SH-SY5Y (cell line): Measurements from ENCODE around the gene CPA3.

ENCODE experiments used
- GATA2 ChIP-seq: IDR thresholded peaks from 2 replicates; pipeline ENCODE4 v1.6.1; 2011; ENCODE audit warnings: mild to moderate bottlenecking, low read depth, low read length
- GATA3 ChIP-seq: IDR thresholded peaks from 2 replicates; pipeline ENCODE4 v1.6.1; 2011; ENCODE audit warnings: low read depth, mild to moderate bottlenecking, low read length, moderate library complexity

Gene CPA3

GRCh38 chr3:148865049-148865448 is at the start of gene CPA3:
Gene CPA3 (plus strand): TSS chr3:148865296. CDS start chr3:148865308, 12 bp downstream.
- no peak for TF ChIP-seq GATA3
- TF ChIP-seq GATA2, result peak; percentile 10; the same call in 1 of the 2 replicates

DNA sequence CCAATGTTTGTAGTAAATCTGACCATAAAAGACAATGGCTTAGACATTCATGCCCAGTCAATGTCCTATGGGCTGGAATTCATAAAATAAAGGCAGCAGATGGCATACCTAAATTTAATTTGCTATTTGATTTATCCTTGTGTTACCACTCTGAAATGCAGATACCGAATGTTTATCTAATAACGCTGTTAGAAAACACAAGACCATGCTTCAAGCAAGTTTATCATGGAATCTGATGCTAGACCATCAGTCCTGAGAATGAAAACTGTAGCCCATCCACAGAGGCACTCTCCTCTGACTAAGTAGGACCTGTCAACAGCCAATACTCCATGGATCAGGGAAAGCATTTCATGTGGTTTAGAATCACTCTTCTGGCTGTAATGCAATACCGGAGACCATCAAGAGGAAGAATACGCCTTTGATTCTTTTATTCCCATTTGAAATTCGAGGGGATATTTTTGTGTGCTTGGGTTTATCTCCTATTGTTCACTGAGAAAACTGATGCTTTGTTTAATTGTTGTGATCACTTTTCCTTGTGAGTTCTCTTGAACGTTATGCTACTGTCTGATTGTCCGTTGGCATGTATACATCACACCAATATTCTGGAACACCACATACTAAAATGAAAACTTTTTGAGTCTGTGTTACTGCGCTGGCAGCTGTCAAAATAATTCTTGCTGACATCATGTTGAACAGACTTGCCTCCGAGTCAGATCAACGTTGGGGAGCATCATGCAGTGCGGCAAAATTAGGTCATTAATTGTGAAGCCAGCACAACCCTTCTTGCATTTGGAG is 49.6 kb upstream of the CPA3 start:
- peak; percentile 92 for TF ChIP-seq GATA2
- peak; percentile 94 for TF ChIP-seq GATA3

- TF ChIP-seq GATA2, result peak; percentile 88
- TF ChIP-seq GATA3, result peak; percentile 96
Observed at GRCh38 chr3:148816427-148816826, 48.7 kb upstream of the CPA3 start.

DNA sequence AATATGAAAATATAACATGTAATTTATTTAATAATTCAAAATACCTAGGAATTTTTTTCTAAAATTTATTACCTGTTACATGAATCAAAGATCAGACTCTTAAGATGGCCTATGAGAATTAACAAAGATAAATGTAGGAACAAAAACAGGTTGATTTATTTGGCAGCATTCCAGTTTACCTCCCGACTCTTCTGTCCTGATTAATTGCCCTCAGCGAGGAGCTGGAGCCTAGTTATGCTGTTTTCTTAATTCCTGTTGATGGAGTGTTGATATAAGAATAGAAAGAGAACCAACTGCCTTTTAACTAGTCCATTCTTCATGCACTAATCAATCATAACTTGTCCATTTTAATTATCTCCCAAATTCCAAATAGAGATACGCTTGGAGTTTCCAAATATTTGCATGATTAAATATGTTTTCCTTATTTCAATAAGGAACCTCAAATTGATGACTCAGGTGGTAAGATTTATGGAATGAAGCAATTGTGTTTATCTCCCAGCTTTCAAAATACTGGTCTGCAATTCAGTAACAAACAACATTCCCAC is 48.0 kb upstream of the CPA3 start:
- TF ChIP-seq GATA3, result no peak; the same call in 1 of the 2 replicates
- no peak for TF ChIP-seq GATA2

DNA sequence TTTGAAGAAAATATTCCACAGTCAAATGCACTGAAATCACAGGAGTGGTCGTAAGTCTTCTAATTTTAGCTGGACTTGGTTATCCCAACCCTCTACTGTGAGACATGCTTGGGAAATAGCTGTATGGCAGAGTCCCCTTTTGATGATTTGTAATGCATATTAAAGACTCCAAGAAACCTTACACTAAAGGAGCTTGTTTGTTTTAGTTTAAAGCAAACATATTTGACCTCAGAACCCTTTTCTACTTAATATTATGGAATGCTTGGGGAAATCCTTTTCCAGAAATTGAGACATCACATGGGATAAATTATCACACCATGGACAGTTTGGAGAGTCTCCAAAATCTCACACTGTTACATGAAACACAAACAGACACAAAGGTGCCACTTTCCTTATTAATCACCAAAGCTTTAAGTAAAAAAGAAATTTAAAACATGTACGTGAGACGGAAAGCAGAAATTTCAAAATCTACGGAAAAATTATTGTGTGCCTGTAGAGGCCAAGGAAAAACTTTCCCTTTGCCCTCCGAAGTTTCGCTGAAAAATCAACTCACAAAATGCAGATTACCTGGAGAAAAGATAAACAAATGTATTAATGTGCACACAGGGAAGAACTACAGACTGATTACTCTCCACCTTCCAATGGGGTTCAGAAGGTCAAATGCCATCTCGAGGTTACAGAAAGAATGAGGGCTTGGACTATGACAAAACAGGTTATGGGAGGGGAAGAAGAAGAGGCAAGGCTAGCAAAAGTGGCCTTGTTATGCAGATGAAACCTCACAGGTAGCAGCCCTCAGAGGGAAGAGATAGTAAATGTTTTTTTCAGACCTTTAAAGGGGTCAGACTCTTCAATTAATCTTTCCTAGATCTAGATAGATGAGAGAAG is 44.5 kb upstream of the CPA3 start:
- no peak for TF ChIP-seq GATA2
- no peak for TF ChIP-seq GATA3

DNA sequence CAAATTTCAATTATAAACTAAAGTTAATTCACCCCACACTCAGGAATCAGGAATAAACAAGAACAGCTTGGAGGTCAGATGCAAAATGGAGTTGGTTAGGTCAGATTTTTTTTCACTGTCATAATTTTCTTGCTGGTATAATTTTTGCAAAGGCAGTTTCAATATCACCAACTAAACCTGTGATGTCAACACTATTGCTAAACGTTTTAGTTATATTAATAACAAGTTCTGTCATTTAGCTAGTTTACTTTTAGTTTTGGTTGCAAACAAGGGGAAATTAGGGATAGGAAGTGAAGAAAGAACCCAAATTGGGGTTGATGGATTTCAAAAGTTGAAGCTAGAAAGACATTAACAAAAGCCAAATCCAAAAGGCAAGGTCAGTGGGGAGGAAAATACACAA is 42.1 kb upstream of the CPA3 start:
- TF ChIP-seq GATA2 (no peak), GATA3 (no peak)

DNA sequence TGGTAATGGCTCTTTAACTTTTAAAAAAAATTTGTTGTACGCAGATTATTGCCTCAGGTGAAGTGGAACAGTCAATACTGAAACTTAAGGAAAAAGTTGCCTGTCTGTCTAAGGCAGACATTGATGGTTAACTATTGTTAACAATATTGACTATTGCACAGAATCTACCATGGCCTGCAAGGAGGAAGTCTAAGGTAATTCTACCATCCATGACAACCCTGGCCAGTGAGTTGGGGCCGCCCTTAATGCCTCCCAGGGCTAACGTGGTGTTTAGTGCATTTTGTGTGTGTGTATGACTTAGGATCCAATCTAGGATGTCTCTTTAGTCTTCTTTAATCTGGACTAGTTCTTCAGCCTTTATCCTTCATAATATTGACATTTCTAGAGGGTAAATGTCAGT is 39.6 kb upstream of the CPA3 start:
- TF ChIP-seq GATA3 (no peak), GATA2 (no peak)

- TF ChIP-seq GATA2 (no peak), GATA3 (no peak)
Observed at GRCh38 chr3:148827585-148827984, 37.5 kb upstream of the CPA3 start, which contains the start of gene CPB1. Gene CPB1 (plus strand): TSS chr3:148827811. CDS start chr3:148827824, 13 bp downstream.

GRCh38 chr3:148828136-148828690 is 36.9 kb upstream of the CPA3 start:
- TF ChIP-seq GATA3 (no peak), GATA2 (no peak)

- TF ChIP-seq GATA3, result no peak
- no peak for TF ChIP-seq GATA2
Observed at GRCh38 chr3:148829926-148830325, 35.2 kb upstream of the CPA3 start.

GRCh38 chr3:148833223-148833622 is 31.9 kb upstream of the CPA3 start:
- TF ChIP-seq GATA3, result no peak
- no peak for TF ChIP-seq GATA2

- TF ChIP-seq GATA3, result no peak
- no peak for TF ChIP-seq GATA2
Observed at GRCh38 chr3:148839805-148840204, 25.3 kb upstream of the CPA3 start.

DNA sequence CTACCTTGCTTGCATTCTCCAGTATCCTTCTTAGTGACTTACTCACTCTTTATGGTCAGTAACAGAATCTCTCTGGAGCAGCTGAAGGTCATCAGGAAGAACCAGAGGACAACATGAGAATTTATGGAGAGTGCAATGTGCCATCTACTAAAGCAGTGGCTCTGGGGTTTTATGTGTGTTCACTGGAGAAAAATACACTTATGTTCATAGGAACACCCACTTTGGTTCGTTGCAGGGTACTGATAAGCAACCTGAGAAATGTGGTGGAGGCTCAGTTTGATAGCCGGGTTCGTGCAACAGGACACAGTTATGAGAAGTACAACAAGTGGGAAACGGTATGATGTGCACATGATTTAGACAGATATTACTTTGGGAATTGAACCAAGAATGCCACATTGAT is 24.6 kb upstream of the CPA3 start:
- TF ChIP-seq GATA2 (no peak), GATA3 (no peak)
